K562 (cell line): ENCODE results near the gene PDGFC. TPM values are rescaled to one million over a fixed set of nuclear protein-coding genes. Genes with fewer than 3 reads are reported as not detected.

Source experiments
- ATAC-seq: fragments of 200-7000 bp; cut with Tn5 transposase; 3 replicates; pipeline ENCODE4 v1.9.1; 2020; ENCODE audit warnings: moderate library complexity
- BruUV-seq: library from RNA; stranded (reverse); fragments of 400-500 nt; replicated peaks from 2 replicates; lab custom pipeline; 2021; lab: Mats Ljungman, UMichigan
- CTCF ChIA-PET: fragments of 300-600 bp; formaldehyde crosslinking; extraction: SDS; loops from one replicate; lab custom pipeline; 2021; ENCODE audit warnings: low intra/inter-chr PET ratio; lab: Yijun Ruan, JAX
- POLR2A ChIA-PET: fragments of 300-600, 350-650 bp; sonication (Branson Sonifier 250); formaldehyde crosslinking; extraction: SDS; loops from one replicate; lab custom pipeline; 2021; ENCODE audit warnings: antibody characterized with exemption, inconsistent platforms; lab: Yijun Ruan, JAX
- DNase-seq, 4 experiments: peaks; one replicate each; pipeline versions ENCODE4 v3.0.0 to v3.0.0-alpha.2; 2011 to 2018; ENCODE audit warnings: low spot score in 3 of 4, mixed read lengths in 3 of 4; ENCODE audit errors: extremely low read depth in 1 of 4
- FAIRE-seq: peaks from 2 replicates; lab custom pipeline; 2011; peaks lifted over from hg19 to GRCh38; lab: Jason Lieb, UNC
- H2AFZ ChIP-seq: 2 replicates; pipeline ENCODE4 v1.6.0; 2011; ENCODE audit warnings: low read depth, low read length, control low read depth, inconsistent platforms
- H3K27ac ChIP-seq: fragments of 200-600 bp; 3 replicates; pipeline ENCODE4 v1.8.0; 2011; ENCODE audit warnings: low read depth, mild to moderate bottlenecking, control low read depth, inconsistent platforms, low read length, moderate library complexity, mixed read lengths; ENCODE audit errors: extremely low read depth
- H3K27me3 ChIP-seq, 2 experiments: fragments of 300-600 bp in 1 of 2; 2 replicates in 1 of 2; 3 replicates in 1 of 2; pipeline versions ENCODE4 v1.6.0 to v1.8.0; 2011; ENCODE audit warnings: inconsistent platforms in 2 of 2, low read length in 2 of 2, mild to moderate bottlenecking in 1 of 2, mixed read lengths in 1 of 2, moderate library complexity in 1 of 2; ENCODE audit not compliant: control insufficient read depth in 2 of 2, insufficient read depth in 2 of 2
- H3K36me3 ChIP-seq: fragments of 300-600 bp; 3 replicates; pipeline ENCODE4 v1.8.0; 2011; ENCODE audit warnings: mild to moderate bottlenecking, low read length, inconsistent platforms; ENCODE audit not compliant: control insufficient read depth, insufficient read depth
- H3K4me1 ChIP-seq, 2 experiments: fragments of 200-600 bp in 1 of 2; replicated peaks in 1 of 2; 2 replicates in 1 of 2; 3 replicates in 1 of 2; pipeline versions ENCODE4 v1.5.1 to v1.8.0; 2011; ENCODE audit warnings: inconsistent platforms in 2 of 2, low read length in 2 of 2, mild to moderate bottlenecking in 1 of 2, mixed read lengths in 1 of 2, moderate library complexity in 1 of 2; ENCODE audit not compliant: control insufficient read depth in 2 of 2, insufficient read depth in 2 of 2
- H3K4me2 ChIP-seq: 2 replicates; pipeline ENCODE4 v1.6.1; 2011; ENCODE audit warnings: low read length, control low read depth, inconsistent platforms, mixed read lengths; ENCODE audit not compliant: insufficient read depth
- H3K4me3 ChIP-seq: fragments of 200-600 bp; sonication (generic), shearing (Covaris generic); 2 replicates; pipeline ENCODE4 v1.5.1; 2016; ENCODE audit warnings: control low read depth, inconsistent platforms
- H3K79me2 ChIP-seq: fragments of 200-600 bp; 3 replicates; pipeline ENCODE4 v1.8.0; 2011; ENCODE audit warnings: low read length, inconsistent platforms; ENCODE audit not compliant: control insufficient read depth, insufficient read depth
- H3K9ac ChIP-seq, 2 experiments: 2 replicates each; pipeline versions ENCODE4 v1.6.0 to v1.6.1; 2011; ENCODE audit warnings: low read depth in 2 of 2, low read length in 2 of 2, control low read depth in 1 of 2, inconsistent platforms in 1 of 2, mild to moderate bottlenecking in 1 of 2, mixed read lengths in 1 of 2; ENCODE audit not compliant: insufficient read depth in 1 of 2
- H3K9me1 ChIP-seq: one replicate; pipeline ENCODE4 v1.6.0; 2011; ENCODE audit warnings: inconsistent platforms, mild to moderate bottlenecking, low read length, moderate library complexity; ENCODE audit not compliant: control insufficient read depth, insufficient read depth
- H3K9me3 ChIP-seq: replicated peaks from 2 replicates; pipeline ENCODE4 v1.5.1; 2011; ENCODE audit warnings: low read depth, low read length, inconsistent platforms; ENCODE audit not compliant: control insufficient read depth, insufficient read depth
- H4K20me1 ChIP-seq: replicated peaks from 2 replicates; pipeline ENCODE4 v1.6.1; 2011; ENCODE audit warnings: low read length, inconsistent platforms, mixed read lengths; ENCODE audit not compliant: control insufficient read depth, insufficient read depth
- BHLHE40 ChIP-seq: IDR thresholded peaks from 2 replicates; pipeline ENCODE4 v1.6.1; 2011; ENCODE audit warnings: low read length, improper control_type of control experiment
- FOXJ2 ChIP-seq: fragments of 200-800 bp; sonication (Bioruptor generic); IDR thresholded peaks from 2 replicates; pipeline ENCODE4 v1.6.1; 2016; ENCODE audit warnings: missing genetic modification characterization, missing compliant biosample characterization
- NEUROD1 ChIP-seq: fragments of 150-350 bp; IDR thresholded peaks from 2 replicates; pipeline ENCODE4 v1.6.1; 2014; ENCODE audit warnings: borderline replicate concordance, low read length, low read depth; ENCODE audit not compliant: partially characterized antibody
- U2AF2 ChIP-seq: fragments of 200-400 bp; formaldehyde crosslinking; optimal IDR thresholded peaks from 2 replicates; pipeline ENCODE3; 2017; ENCODE audit warnings: low read depth, mild to moderate bottlenecking, low read length
- ZNF699 ChIP-seq: fragments of 250-450 bp; sonication (Bioruptor Pico); IDR thresholded peaks from 2 replicates; pipeline ENCODE4 v1.8.0; 2021; ENCODE audit warnings: mild to moderate bottlenecking, moderate library complexity; ENCODE audit not compliant: insufficient replicate concordance
- WGBS: fragments of 100-300 bp; shearing (Covaris generic); methylation state at CpG from one replicate; pipeline ENCODE4 v1.1.6; 2016; ENCODE audit warnings: low coverage, mixed read lengths; ENCODE audit not compliant: insufficient coverage; ENCODE audit errors: missing lambda C conversion rate; 5-methylcytosine and 5-hydroxymethylcytosine counted together
- in situ Hi-C: fragments of 300-500 bp; cut with MboI; formaldehyde crosslinking; loops from 4 replicates; pipeline ENCODE4 v1.15.0; 2018; ENCODE audit warnings: inconsistent platforms, mixed read lengths
- intact Hi-C: fragments of 100-400 bp; cut with micrococcal nuclease; formaldehyde crosslinking; loops from 2 replicates; pipeline ENCODE4 v1.14.2; 2022
- polyA plus RNA-seq, 8 experiments: library from polyadenylated mRNA; depleted of rRNA in 4 of 8; stranded (reverse) in 5 of 8; unstranded in 3 of 8; fragments of >200 nt; fragmentation: Nextera tagmentation in 2 of 8; fragmentation: Illumina TruSeq in 1 of 8; extraction: Ambion mirVana in 2 of 8; extraction: Trizol in 1 of 8; gene quantifications; 2 replicates each; pipeline versions ENCODE4 v1.2.1 to v1.2.3, GENCODE V29; 2011 to 2014; ENCODE audit warnings: inconsistent platforms in 1 of 8, missing spikeins in 1 of 8
- total RNA-seq, 7 experiments: library from RNA; depleted of rRNA in 6 of 7; stranded (reverse); fragments of >200 nt in 6 of 7; fragmentation: Illumina TruSeq in 2 of 7; extraction: Trizol in 2 of 7; gene quantifications; 2 replicates each; pipeline versions ENCODE4 v1.2.1 to v1.2.3, GENCODE V29; 2011 to 2021; ENCODE audit warnings: low replicate concordance in 1 of 7
- TF ChIP-seq, protein P1 (sequence below): fragments of 250-450 bp; sonication (Bioruptor Pico); IDR thresholded peaks from 2 replicates; pipeline ENCODE4 v1.5.0; 2022; ENCODE audit warnings: mild to moderate bottlenecking
- TF ChIP-seq, protein P2 (sequence below), 2 experiments: fragments of 450-650 bp in 1 of 2; sonication (generic) in 1 of 2; formaldehyde crosslinking in 1 of 2; IDR thresholded peaks; 2 replicates each; pipeline versions ENCODE4 v1.7.1 to v1.9.0; 2016 to 2022; ENCODE audit warnings: inconsistent platforms in 1 of 2, mild to moderate bottlenecking in 1 of 2, missing genetic modification reagents in 1 of 2

The PDGFC gene
- total and polyA plus RNA-seq, 9 of the 15 experiments (the other 6 are each of a cell fraction or from before 2014, with no cell fraction given): not detected

DNA sequence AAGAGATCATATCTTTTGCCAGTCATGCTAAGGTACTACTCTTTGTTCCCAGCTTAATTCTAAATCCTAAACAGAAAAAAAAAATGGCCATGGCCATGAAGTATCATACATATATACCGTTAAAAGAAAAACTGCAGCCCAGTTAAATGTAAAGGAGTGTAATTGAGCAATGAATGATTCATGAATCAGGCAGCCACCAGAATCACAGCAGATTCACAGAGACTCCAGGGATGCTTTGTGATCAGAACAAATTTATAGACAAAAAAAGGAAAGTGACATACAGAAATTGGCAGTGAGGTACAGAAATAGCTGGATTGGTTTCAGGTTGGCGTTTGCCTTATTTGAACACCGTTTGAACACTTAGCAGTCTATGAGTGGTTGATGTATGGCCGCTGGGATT is 42.1 kb upstream of the PDGFC start (continued):
- TF ChIP-seq FOXJ2 (tag) (no peak), NEUROD1 (no peak), BHLHE40 (no peak)
- TF ChIP-seq, protein P1, sequence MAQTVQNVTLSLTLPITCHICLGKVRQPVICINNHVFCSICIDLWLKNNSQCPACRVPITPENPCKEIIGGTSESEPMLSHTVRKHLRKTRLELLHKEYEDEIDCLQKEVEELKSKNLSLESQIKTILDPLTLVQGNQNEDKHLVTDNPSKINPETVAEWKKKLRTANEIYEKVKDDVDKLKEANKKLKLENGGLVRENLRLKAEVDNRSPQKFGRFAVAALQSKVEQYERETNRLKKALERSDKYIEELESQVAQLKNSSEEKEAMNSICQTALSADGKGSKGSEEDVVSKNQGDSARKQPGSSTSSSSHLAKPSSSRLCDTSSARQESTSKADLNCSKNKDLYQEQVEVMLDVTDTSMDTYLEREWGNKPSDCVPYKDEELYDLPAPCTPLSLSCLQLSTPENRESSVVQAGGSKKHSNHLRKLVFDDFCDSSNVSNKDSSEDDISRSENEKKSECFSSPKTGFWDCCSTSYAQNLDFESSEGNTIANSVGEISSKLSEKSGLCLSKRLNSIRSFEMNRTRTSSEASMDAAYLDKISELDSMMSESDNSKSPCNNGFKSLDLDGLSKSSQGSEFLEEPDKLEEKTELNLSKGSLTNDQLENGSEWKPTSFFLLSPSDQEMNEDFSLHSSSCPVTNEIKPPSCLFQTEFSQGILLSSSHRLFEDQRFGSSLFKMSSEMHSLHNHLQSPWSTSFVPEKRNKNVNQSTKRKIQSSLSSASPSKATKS (CRISPR knock-in tag): no peak

DNA sequence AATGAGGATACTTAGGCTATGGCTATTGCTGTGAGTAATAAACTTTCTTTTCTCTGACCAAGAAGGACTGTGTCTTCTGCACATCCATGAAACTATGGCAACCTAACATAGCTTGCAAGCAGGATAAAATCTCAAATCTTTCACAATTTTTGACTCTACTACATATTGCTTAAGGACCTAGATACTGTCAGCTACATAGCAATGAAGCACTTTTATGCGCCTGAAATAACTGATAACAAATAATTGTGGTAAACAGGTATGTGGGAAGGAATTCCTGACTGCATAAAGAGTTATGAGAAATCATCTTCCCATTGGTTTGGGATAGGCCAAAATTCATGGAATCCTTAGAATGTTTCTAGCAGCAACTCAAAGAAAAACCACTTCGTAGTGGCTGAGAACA is 41.2 kb upstream of the PDGFC start:
- Histone ChIP-seq H3K9me3 (no peaks in the 10 kb centered on the region), H3K4me2 (no peak overlapping the region), H3K79me2 (no peaks in the 10 kb centered on the region), H2AFZ (no peak overlapping the region), H3K36me3 (no peaks in the 10 kb centered on the region), H3K4me1 (no peaks in the 10 kb centered on the region), H3K27ac (no peak overlapping the region), H3K27me3 (no peaks in the 10 kb centered on the region), H4K20me1 (no peaks in the 10 kb centered on the region), H3K9ac (no peak overlapping the region), H3K4me3 (no peak overlapping the region), H3K9me1 (no peaks in the 10 kb centered on the region)
- intact Hi-C loops (no loop called here), in situ Hi-C loops (no loop called here)
- WGBS: 0% methylated on average over 2 of the region's 2 CpGs
- CTCF ChIA-PET: no interaction called here
- POLR2A ChIA-PET: no interaction called here
- TF ChIP-seq, protein P2, sequence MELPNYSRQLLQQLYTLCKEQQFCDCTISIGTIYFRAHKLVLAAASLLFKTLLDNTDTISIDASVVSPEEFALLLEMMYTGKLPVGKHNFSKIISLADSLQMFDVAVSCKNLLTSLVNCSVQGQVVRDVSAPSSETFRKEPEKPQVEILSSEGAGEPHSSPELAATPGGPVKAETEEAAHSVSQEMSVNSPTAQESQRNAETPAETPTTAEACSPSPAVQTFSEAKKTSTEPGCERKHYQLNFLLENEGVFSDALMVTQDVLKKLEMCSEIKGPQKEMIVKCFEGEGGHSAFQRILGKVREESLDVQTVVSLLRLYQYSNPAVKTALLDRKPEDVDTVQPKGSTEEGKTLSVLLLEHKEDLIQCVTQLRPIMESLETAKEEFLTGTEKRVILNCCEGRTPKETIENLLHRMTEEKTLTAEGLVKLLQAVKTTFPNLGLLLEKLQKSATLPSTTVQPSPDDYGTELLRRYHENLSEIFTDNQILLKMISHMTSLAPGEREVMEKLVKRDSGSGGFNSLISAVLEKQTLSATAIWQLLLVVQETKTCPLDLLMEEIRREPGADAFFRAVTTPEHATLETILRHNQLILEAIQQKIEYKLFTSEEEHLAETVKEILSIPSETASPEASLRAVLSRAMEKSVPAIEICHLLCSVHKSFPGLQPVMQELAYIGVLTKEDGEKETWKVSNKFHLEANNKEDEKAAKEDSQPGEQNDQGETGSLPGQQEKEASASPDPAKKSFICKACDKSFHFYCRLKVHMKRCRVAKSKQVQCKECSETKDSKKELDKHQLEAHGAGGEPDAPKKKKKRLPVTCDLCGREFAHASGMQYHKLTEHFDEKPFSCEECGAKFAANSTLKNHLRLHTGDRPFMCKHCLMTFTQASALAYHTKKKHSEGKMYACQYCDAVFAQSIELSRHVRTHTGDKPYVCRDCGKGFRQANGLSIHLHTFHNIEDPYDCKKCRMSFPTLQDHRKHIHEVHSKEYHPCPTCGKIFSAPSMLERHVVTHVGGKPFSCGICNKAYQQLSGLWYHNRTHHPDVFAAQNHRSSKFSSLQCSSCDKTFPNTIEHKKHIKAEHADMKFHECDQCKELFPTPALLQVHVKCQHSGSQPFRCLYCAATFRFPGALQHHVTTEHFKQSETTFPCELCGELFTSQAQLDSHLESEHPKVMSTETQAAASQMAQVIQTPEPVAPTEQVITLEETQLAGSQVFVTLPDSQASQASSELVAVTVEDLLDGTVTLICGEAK (IDR thresholded peaks at IDR 0.05): no peak
- TF ChIP-seq, protein P2 (CRISPR knock-in tag; IDR thresholded peaks at IDR 0.05): no peak
- TF ChIP-seq U2AF2 (no peak), ZNF699 (CRISPR knock-in tag) (no peak)
- no TSS peak for BruUV-seq
- DNase-seq (no peak), FAIRE-seq (no peak), ATAC-seq (no peak)
